Measurements from ENCODE around the gene HPCAL1. TPM values are rescaled to one million over a fixed set of nuclear protein-coding genes. Genes with fewer than 3 reads are reported as not detected.

HPCAL1 gene
- total RNA-seq, 1 donor from 2014 or later = 12.3 TPM

DNA sequence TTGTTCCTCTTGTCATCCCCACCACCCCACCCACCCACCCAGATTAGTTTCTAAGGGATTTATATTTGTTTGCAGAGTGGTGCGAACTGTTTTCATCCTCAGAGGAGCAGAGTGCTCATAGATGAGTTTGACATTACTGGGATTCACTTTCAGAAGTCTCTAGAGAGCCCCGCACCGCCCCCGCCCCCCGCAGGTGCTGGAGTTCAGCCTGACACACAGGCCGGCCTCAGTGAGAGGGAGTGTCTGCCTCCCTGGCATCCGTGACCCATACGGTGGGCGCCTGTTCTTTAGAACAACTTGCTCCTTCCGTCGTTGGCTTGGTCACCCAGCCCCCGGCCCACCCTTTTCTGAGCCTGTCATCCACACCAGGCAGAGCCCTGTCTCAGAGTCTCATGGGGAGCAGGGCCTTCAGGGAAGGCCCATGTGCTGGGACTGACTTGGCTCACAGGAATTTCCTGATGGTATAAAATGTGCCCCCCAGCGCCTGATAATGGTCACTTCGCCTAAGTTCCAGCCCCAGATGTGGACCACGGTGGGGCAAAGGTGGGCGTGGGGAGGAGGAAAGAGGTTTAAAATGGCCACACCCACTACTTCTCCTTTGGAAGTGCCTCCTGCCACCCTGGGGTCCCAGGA is 44.3 kb downstream of the HPCAL1 start:
- H3K79me2 ChIP-seq (ENCODE audit: insufficient read depth, low read length) = peaks cover 40% of the 10 kb centered on the region
- H3K27me3 ChIP-seq (ENCODE audit: insufficient read depth, low read length) = no peaks in the 10 kb centered on the region
- H3K9me3 Mint-ChIP-seq (ENCODE audit: unreplicated experiment) = no peaks in the 10 kb centered on the region
- no peak overlapping the region for H3K27ac Mint-ChIP-seq (ENCODE audit: unreplicated experiment)
- H3K9me3 ChIP-seq (ENCODE audit: insufficient read depth, low read depth, low read length) = no peaks in the 10 kb centered on the region
- no peak overlapping the region for H3K4me3 ChIP-seq (ENCODE audit: insufficient read depth, low read depth, low read length)
- H3K36me3 Mint-ChIP-seq (ENCODE audit: low read depth, unreplicated experiment) = peaks cover 3% of the 10 kb centered on the region
- H3K9ac ChIP-seq (ENCODE audit: low read length) = peak overlapping the region; percentile 5
- H3K27me3 Mint-ChIP-seq (ENCODE audit: low read depth, unreplicated experiment) = peaks cover 8% of the 10 kb centered on the region
- H3K27ac ChIP-seq (ENCODE audit: low read depth, low read length) = no peak overlapping the region
- H3K4me3 Mint-ChIP-seq (ENCODE audit: unreplicated experiment) = no peak overlapping the region
- H3K4me1 ChIP-seq (ENCODE audit: insufficient read depth, low read length) = peaks cover 19% of the 10 kb centered on the region
- H3K4me1 Mint-ChIP-seq (ENCODE audit: low read depth, unreplicated experiment) = peaks cover 25% of the 10 kb centered on the region
- FAIRE-seq (no peak), DNase-seq (ENCODE audit: low read depth) (no peak)
- peak overlapping the region; percentile 4 for H3K4me2 ChIP-seq (ENCODE audit: low read length)
- H3K36me3 ChIP-seq (ENCODE audit: insufficient read depth, low read length) = no peaks in the 10 kb centered on the region
- TF ChIP-seq, protein P1, sequence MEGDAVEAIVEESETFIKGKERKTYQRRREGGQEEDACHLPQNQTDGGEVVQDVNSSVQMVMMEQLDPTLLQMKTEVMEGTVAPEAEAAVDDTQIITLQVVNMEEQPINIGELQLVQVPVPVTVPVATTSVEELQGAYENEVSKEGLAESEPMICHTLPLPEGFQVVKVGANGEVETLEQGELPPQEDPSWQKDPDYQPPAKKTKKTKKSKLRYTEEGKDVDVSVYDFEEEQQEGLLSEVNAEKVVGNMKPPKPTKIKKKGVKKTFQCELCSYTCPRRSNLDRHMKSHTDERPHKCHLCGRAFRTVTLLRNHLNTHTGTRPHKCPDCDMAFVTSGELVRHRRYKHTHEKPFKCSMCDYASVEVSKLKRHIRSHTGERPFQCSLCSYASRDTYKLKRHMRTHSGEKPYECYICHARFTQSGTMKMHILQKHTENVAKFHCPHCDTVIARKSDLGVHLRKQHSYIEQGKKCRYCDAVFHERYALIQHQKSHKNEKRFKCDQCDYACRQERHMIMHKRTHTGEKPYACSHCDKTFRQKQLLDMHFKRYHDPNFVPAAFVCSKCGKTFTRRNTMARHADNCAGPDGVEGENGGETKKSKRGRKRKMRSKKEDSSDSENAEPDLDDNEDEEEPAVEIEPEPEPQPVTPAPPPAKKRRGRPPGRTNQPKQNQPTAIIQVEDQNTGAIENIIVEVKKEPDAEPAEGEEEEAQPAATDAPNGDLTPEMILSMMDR (IDR thresholded peaks at IDR 0.05; ENCODE audit: insufficient read depth, low read depth, low read length) = no peak
- no peak for TF ChIP-seq EZH2 (IDR thresholded peaks at IDR 0.05; ENCODE audit: insufficient read depth, low read length)
- no peak overlapping the region for H2AFZ ChIP-seq (ENCODE audit: low read depth, low read length)
- peaks cover 44% of the 10 kb centered on the region for H4K20me1 ChIP-seq (ENCODE audit: insufficient read depth, low read length)

DNA sequence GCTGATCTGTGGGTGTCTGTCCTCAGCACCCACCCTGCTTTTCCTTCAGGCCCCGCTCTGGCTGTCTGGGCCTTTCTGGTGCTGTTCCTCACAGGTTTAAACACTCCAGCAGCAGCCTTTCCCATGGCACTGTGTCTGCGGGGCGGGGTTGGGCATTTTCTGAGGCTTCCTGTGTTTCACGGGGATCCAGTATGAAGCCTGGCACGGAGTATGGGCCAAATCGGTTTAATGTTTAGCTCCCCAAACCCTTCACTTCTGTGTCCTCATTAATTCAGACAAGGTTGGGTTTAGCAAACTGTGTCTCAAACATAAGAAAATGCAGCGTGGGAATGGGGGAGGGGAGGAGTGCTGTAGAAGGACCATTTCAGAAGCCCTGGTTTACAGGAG is 44.9 kb downstream of the HPCAL1 start:
- H4K20me1 ChIP-seq (ENCODE audit: insufficient read depth, low read length) = peaks cover 43% of the 10 kb centered on the region
- DNase-seq (ENCODE audit: low read depth) (no peak), FAIRE-seq (no peak)
- peaks cover 3% of the 10 kb centered on the region for H3K36me3 Mint-ChIP-seq (ENCODE audit: low read depth, unreplicated experiment)
- H2AFZ ChIP-seq (ENCODE audit: low read depth, low read length) = no peak overlapping the region
- no peak overlapping the region for H3K27ac ChIP-seq (ENCODE audit: low read depth, low read length)
- H3K9me3 Mint-ChIP-seq (ENCODE audit: unreplicated experiment) = no peaks in the 10 kb centered on the region
- no peak overlapping the region for H3K4me3 Mint-ChIP-seq (ENCODE audit: unreplicated experiment)
- H3K27me3 Mint-ChIP-seq (ENCODE audit: low read depth, unreplicated experiment) = peaks cover 8% of the 10 kb centered on the region
- no peaks in the 10 kb centered on the region for H3K27me3 ChIP-seq (ENCODE audit: insufficient read depth, low read length)
- H3K9ac ChIP-seq (ENCODE audit: low read length) = peak overlapping the region; percentile 20
- peaks cover 25% of the 10 kb centered on the region for H3K4me1 Mint-ChIP-seq (ENCODE audit: low read depth, unreplicated experiment)
- H3K4me3 ChIP-seq (ENCODE audit: insufficient read depth, low read depth, low read length) = no peak overlapping the region
- H3K36me3 ChIP-seq (ENCODE audit: insufficient read depth, low read length) = no peaks in the 10 kb centered on the region
- H3K4me1 ChIP-seq (ENCODE audit: insufficient read depth, low read length) = peaks cover 18% of the 10 kb centered on the region
- no peak overlapping the region for H3K27ac Mint-ChIP-seq (ENCODE audit: unreplicated experiment)
- TF ChIP-seq EZH2 (IDR thresholded peaks at IDR 0.05; ENCODE audit: insufficient read depth, low read length) = no peak
- TF ChIP-seq, protein P1 (IDR thresholded peaks at IDR 0.05; ENCODE audit: insufficient read depth, low read depth, low read length) = no peak
- H3K9me3 ChIP-seq (ENCODE audit: insufficient read depth, low read depth, low read length) = no peaks in the 10 kb centered on the region
- peaks cover 40% of the 10 kb centered on the region for H3K79me2 ChIP-seq (ENCODE audit: insufficient read depth, low read length)
- H3K4me2 ChIP-seq (ENCODE audit: low read length) = peak overlapping the region; percentile 4

DNA sequence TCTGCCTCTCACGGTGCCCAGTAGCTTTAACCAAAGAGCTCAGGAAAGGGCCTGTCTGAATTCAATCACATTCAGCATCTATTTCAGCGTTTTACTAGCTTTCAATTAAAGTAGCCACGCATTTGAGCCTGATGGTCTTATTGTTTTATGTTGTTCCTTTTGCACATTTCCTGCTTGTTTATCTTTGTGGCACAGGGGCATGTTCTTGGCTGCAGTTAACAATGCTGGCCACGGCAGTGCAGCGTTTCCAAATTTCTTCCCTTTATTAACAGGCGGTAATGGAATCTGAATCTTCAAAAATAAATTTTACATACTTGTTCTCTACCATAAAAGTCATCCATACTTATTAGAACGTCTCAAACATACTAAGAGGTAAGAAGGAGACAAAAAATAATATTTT is 46.2 kb downstream of the HPCAL1 start:
- H3K27me3 Mint-ChIP-seq (ENCODE audit: low read depth, unreplicated experiment) = peaks cover 8% of the 10 kb centered on the region
- Histone ChIP-seq H2AFZ (ENCODE audit: low read depth, low read length) (no peak overlapping the region), H3K36me3 (ENCODE audit: insufficient read depth, low read length) (no peaks in the 10 kb centered on the region), H3K9ac (ENCODE audit: low read length) (no peak overlapping the region), H3K4me3 (ENCODE audit: insufficient read depth, low read depth, low read length) (no peak overlapping the region), H3K27ac (ENCODE audit: low read depth, low read length) (no peak overlapping the region), H4K20me1 (ENCODE audit: insufficient read depth, low read length) (peaks cover 36% of the 10 kb centered on the region), H3K79me2 (ENCODE audit: insufficient read depth, low read length) (peaks cover 36% of the 10 kb centered on the region), H3K27me3 (ENCODE audit: insufficient read depth, low read length) (no peaks in the 10 kb centered on the region), H3K4me1 (ENCODE audit: insufficient read depth, low read length) (peaks cover 16% of the 10 kb centered on the region), H3K9me3 (ENCODE audit: insufficient read depth, low read depth, low read length) (no peaks in the 10 kb centered on the region), H3K4me2 (ENCODE audit: low read length) (no peak overlapping the region)
- no peak for FAIRE-seq
- TF ChIP-seq, protein P1 (IDR thresholded peaks at IDR 0.05; ENCODE audit: insufficient read depth, low read depth, low read length) = no peak
- no peak for TF ChIP-seq EZH2 (IDR thresholded peaks at IDR 0.05; ENCODE audit: insufficient read depth, low read length)
- H3K9me3 Mint-ChIP-seq (ENCODE audit: unreplicated experiment) = no peaks in the 10 kb centered on the region
- no peak for DNase-seq (ENCODE audit: low read depth)
- H3K4me1 Mint-ChIP-seq (ENCODE audit: low read depth, unreplicated experiment) = peaks cover 26% of the 10 kb centered on the region
- H3K27ac Mint-ChIP-seq (ENCODE audit: unreplicated experiment) = no peak overlapping the region
- H3K4me3 Mint-ChIP-seq (ENCODE audit: unreplicated experiment) = no peak overlapping the region
- peaks cover 4% of the 10 kb centered on the region for H3K36me3 Mint-ChIP-seq (ENCODE audit: low read depth, unreplicated experiment)
